Middle frontal gyrus (tissue), 1 donor: ENCODE data around the gene KLHL26.

Source experiments
- DNase-seq: peaks from one replicate; pipeline ENCODE4 v3.0.0-alpha.2; 2015; ENCODE audit warnings: low spot score; ENCODE audit errors: extremely low spot score

KLHL26 gene

GRCh38 chr19:18646535-18647370 lies 9.9 kb downstream of the KLHL26 start:
- DNase-seq: no peak

- DNase-seq: no peak
Observed at GRCh38 chr19:18647371-18647767, 10.5 kb downstream of the KLHL26 start.

GRCh38 chr19:18647807-18648206 lies 11.0 kb downstream of the KLHL26 start:
- DNase-seq: no peak

- no peak for DNase-seq
Observed at GRCh38 chr19:18648973-18649315, 12.1 kb downstream of the KLHL26 start.

GRCh38 chr19:18649371-18650020 lies 12.7 kb downstream of the KLHL26 start:
- DNase-seq: no peak

DNA sequence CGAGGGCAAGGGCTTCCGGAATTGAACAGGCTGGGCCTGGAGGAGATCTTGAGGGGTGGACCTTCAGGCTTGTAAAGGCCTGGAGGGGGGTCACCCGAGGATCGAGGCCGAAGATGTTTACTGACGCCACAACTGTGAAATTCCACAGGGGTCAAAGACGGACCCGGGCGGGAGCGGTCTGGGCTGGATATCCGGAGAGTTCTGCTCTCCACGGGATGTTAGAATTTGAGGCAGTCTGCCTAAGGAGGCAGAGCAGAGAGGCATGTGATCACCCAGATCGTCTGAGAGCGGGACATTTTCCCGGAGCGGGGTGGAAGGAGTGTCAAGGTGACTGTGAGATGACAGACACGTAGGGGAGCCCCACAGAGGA lies 13.2 kb downstream of the KLHL26 start:
- no peak for DNase-seq

- DNase-seq: no peak
Observed at GRCh38 chr19:18650468-18651041, 13.7 kb downstream of the KLHL26 start.

GRCh38 chr19:18651300-18651699 lies 14.5 kb downstream of the KLHL26 start:
- no peak for DNase-seq

DNA sequence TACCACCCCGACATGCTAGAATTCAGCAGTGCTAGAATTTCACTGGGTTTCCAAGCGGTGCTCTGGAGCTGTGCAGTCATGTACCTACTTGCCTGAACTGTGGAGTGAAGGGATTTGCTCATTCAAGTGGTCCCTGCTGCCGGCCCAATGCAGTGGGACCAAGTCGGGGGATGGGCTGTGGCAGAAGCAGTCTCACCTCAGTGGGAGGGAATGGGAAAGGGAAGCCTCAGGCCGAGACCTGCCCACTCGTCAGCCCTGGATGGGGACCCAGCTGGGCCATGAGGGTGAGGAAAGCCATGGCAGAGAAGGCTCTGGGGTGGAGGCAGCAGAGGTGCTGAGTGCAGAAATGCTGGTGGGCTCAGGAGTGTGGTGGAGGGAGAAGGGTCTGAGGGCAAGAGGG lies 14.9 kb downstream of the KLHL26 start:
- no peak for DNase-seq

- no peak for DNase-seq
Observed at GRCh38 chr19:18653853-18654252, 17.0 kb downstream of the KLHL26 start.

- DNase-seq: no peak
Observed at GRCh38 chr19:18654469-18654868, 17.6 kb downstream of the KLHL26 start.

DNA sequence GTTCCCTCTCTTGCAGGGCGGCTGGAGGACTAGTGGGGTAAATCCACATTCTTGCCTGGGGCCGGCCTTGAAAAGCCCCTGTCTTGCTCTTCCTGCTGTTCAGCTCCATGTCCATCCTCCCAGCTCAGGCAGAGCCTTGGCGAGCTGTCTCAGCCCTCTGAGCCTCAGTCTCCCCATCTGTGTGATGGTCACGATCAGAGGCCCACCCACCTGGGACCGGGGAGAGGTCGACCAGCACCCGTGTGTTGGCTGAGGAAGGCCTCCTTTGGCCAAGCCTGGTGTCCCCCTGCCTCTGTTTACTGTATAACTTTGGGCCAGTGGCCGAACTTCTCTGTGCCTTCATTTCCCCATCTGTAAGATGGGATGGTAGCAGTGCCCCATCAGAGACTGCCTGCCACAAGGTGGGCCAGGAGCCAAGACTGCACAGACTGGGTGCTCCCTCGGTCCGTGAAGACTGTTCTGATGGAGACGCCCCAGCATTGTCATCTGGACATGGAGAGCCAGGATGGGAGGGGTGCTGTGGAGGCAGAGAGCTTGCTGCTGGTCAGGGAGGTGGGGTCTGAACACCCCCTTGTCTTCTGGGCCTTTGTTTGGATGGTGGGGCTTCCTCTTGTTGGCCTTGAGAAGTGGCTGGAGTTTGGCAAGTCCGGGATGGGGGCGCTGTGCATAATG lies 18.5 kb downstream of the KLHL26 start:
- DNase-seq: no peak

- DNase-seq: no peak
Observed at GRCh38 chr19:18656337-18657086, 19.7 kb downstream of the KLHL26 start.

GRCh38 chr19:18657590-18658365 lies 20.9 kb downstream of the KLHL26 start:
- no peak for DNase-seq

DNA sequence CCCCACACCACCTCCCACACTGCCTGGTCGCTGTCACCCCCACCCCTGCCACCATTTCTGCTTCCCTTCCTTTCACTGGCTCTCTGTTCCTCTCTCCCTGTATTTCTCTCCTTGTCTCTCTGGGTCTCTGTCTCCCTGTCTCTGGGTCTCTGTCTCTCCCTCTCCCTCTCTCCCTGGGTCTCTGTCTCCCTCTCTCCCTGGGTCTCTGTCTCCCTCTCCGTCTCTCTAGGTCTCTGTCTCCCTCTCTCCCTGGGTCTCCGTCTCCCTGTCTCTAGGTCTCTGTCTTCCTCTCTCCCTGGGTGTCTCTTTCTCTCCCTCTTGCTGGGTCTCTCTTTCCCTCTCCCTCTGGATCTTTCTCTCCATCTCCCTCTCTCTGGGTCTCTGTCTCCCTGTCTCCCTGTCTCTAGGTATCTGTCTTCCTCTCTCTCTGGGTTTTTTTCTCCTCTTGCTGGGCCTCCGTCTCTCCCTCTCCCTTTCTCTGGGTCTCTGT lies 21.6 kb downstream of the KLHL26 start:
- DNase-seq: no peak

DNA sequence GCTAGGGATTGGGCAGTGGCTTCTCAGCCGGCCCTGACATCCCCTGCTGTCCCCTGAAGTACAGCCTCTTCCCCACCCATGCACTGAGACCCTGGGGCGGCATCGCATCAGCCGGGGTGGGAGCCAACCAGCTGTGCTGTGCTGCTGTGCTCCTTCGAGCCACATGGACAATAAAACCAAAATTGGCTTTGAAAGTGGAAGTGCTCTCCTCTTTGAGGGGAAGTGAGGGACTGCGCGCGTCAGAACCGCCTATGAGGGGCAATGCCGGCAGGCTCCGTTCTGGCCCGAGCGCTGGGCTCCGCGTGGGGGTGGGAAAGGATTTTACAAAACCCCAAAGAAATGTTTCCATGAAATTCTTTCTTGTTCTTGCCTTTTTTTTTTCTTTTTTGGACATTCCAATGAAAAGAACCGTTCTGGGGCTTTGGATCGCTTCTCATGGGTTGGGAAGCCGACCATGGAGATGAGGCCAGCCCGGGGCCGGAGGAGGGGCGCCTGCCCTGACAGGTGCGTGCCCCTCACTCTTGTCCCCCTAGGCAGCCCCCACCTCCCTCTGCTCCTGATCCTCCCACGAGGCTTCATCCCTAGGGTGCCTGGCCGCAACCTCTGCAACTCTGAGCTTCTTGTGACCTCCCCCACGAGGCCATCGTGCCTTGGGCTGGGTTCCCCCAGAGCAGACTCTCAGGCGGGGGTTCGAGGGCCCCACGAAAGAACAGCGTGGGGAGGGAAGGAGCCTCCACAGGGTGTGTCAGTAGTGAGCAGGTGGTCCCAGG lies 22.6 kb downstream of the KLHL26 start:
- no peak for DNase-seq

GRCh38 chr19:18660051-18660910 lies 23.5 kb downstream of the KLHL26 start:
- DNase-seq: no peak

DNA sequence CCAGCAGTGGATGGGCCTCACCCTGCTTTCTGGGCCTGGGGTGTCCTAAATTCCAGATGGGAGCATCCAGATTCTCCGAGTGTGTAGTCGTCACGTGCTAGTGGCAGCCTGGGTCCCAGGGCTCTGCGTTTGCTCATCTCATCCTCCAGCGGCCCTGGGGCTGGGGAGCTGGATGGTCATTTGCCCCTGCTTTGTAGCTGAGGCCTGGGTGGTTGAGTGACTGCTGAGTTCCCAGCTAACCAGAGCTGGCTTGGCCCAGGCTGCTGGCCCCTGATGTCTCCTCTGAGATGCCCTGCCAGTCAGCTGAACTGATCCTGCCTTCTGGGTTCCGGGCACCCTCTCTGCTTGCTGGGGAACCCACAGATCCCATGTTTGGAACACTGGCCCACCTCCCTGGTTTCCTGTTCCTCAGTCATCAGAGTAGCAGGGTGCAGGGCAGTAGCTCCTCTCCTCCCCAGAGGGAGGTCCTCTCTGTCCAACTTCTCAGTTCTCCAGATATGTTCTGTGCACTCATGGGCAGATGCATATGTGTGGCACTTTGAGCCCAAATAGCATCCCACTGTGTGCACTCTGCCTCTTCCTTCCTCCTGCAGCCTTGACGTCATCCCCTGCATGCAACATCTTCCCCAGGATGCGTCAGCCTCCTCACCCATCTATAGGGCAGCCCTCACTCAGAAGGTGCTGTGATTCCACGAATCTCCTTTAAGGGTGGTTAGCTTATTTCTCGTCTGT lies 24.3 kb downstream of the KLHL26 start:
- no peak for DNase-seq
